Neuronal stem cell (in vitro differentiated cells): ENCODE results near the gene STIL.
A peak's percentile ranks its signal among the peaks of the same experiment; 100 is the strongest.

ENCODE experiments used
- DNase-seq: peaks from one replicate; pipeline ENCODE4 v3.0.0-alpha.2; 2013; ENCODE audit warnings: low spot score
- H2AFZ ChIP-seq: one replicate; pipeline ENCODE4 v1.6.1; 2013; ENCODE audit warnings: mild to moderate bottlenecking, low read length, inconsistent platforms
- H2AK5ac ChIP-seq: 2 replicates; pipeline ENCODE4 v1.6.1; 2013; ENCODE audit warnings: low read depth, mild to moderate bottlenecking, inconsistent platforms, low read length, moderate library complexity, mixed read lengths
- H2BK120ac ChIP-seq: 2 replicates; pipeline ENCODE4 v1.6.1; 2013; ENCODE audit warnings: low read depth, mild to moderate bottlenecking, inconsistent platforms, low read length, moderate library complexity, mixed read lengths
- H2BK12ac ChIP-seq: one replicate; pipeline ENCODE4 v1.6.1; 2013; ENCODE audit warnings: low read length, inconsistent platforms
- H2BK15ac ChIP-seq: 2 replicates; pipeline ENCODE4 v1.6.1; 2013; ENCODE audit warnings: mild to moderate bottlenecking, low read length, inconsistent platforms, mixed read lengths
- H2BK5ac ChIP-seq: one replicate; pipeline ENCODE4 v1.6.1; 2013; ENCODE audit warnings: inconsistent platforms, mild to moderate bottlenecking, low read length, moderate library complexity
- H3K14ac ChIP-seq: one replicate; pipeline ENCODE4 v1.6.1; 2013; ENCODE audit warnings: low read length, inconsistent platforms
- H3K18ac ChIP-seq: 2 replicates; pipeline ENCODE4 v1.6.1; 2013; ENCODE audit warnings: low read length, inconsistent platforms
- H3K23ac ChIP-seq: 2 replicates; pipeline ENCODE4 v1.6.1; 2013; ENCODE audit warnings: low read depth, mild to moderate bottlenecking, mixed read lengths, low read length, inconsistent platforms; ENCODE audit not compliant: poor library complexity
- H3K27ac ChIP-seq: replicated peaks from 3 replicates; pipeline ENCODE4 v1.5.1; 2013; ENCODE audit warnings: low read length, inconsistent platforms
- H3K27me3 ChIP-seq, 3 experiments: 2 replicates each; pipeline ENCODE4 v1.6.1; 2013; ENCODE audit warnings: low read length in 3 of 3, mild to moderate bottlenecking in 2 of 3, inconsistent platforms in 1 of 3, low read depth in 1 of 3, mixed read lengths in 1 of 3, moderate library complexity in 1 of 3; ENCODE audit not compliant: control insufficient read depth in 3 of 3, insufficient read depth in 3 of 3
- H3K36me3 ChIP-seq, 2 donors: replicated peaks in 1 of 2; 2 replicates each; pipeline ENCODE4 v1.6.1; 2013; ENCODE audit warnings: low read length in 2 of 2; ENCODE audit not compliant: control insufficient read depth in 2 of 2, insufficient read depth in 2 of 2
- H3K4ac ChIP-seq: 2 replicates; pipeline ENCODE4 v1.6.1; 2013; ENCODE audit warnings: inconsistent platforms, mild to moderate bottlenecking, low read length, moderate library complexity
- H3K4me1 ChIP-seq, 2 donors: 1 replicate in 1 of 2; 2 replicates in 1 of 2; pipeline ENCODE4 v1.6.1; 2013; ENCODE audit warnings: low read length in 2 of 2, low read depth in 1 of 2; ENCODE audit not compliant: control insufficient read depth in 2 of 2, insufficient read depth in 1 of 2
- H3K4me2 ChIP-seq: one replicate; pipeline ENCODE4 v1.6.1; 2013; ENCODE audit warnings: mild to moderate bottlenecking, low read length, inconsistent platforms; ENCODE audit not compliant: insufficient read depth, poor library complexity, severe bottlenecking
- H3K4me3 ChIP-seq, 2 donors: 2 replicates each; pipeline ENCODE4 v1.5.1; 2013; ENCODE audit warnings: low read length in 2 of 2, mild to moderate bottlenecking in 2 of 2, inconsistent platforms in 1 of 2, moderate library complexity in 1 of 2
- H3K79me1 ChIP-seq: one replicate; pipeline ENCODE4 v1.6.1; 2013; ENCODE audit warnings: low read depth, mild to moderate bottlenecking, inconsistent platforms, low read length, moderate library complexity
- H3K9ac ChIP-seq: one replicate; pipeline ENCODE4 v1.6.1; 2013; ENCODE audit warnings: mild to moderate bottlenecking, low read depth, low read length, inconsistent platforms; ENCODE audit not compliant: poor library complexity
- H3K9me3 ChIP-seq, 2 donors: replicated peaks in 1 of 2; 2 replicates each; pipeline versions ENCODE3 to v1.6.1; 2013; ENCODE audit warnings: low read length in 2 of 2, mild to moderate bottlenecking in 2 of 2, inconsistent platforms in 1 of 2, low read depth in 1 of 2, mixed read lengths in 1 of 2, moderate library complexity in 1 of 2; ENCODE audit not compliant: control insufficient read depth in 2 of 2, insufficient read depth in 1 of 2
- H4K8ac ChIP-seq: one replicate; pipeline ENCODE4 v1.6.1; 2013; ENCODE audit warnings: low read depth, mild to moderate bottlenecking, inconsistent platforms, low read length, moderate library complexity
- H4K91ac ChIP-seq: one replicate; pipeline ENCODE4 v1.6.1; 2013; ENCODE audit warnings: low read length, low read depth, mild to moderate bottlenecking, inconsistent platforms; ENCODE audit not compliant: poor library complexity
- WGBS, 2 donors: extraction: QIAGEN DNeasy Blood & Tissue Kit; methylation state at CpG; one replicate each; pipeline ENCODE4 v1.1.7; 2013; ENCODE audit warnings: missing lambda C conversion rate in 2 of 2, mixed read lengths in 1 of 2; ENCODE audit not compliant: insufficient read length in 2 of 2, insufficient replicate concordance in 1 of 2; ENCODE audit errors: extremely low coverage in 2 of 2; 5-methylcytosine and 5-hydroxymethylcytosine counted together

The STIL gene

DNA sequence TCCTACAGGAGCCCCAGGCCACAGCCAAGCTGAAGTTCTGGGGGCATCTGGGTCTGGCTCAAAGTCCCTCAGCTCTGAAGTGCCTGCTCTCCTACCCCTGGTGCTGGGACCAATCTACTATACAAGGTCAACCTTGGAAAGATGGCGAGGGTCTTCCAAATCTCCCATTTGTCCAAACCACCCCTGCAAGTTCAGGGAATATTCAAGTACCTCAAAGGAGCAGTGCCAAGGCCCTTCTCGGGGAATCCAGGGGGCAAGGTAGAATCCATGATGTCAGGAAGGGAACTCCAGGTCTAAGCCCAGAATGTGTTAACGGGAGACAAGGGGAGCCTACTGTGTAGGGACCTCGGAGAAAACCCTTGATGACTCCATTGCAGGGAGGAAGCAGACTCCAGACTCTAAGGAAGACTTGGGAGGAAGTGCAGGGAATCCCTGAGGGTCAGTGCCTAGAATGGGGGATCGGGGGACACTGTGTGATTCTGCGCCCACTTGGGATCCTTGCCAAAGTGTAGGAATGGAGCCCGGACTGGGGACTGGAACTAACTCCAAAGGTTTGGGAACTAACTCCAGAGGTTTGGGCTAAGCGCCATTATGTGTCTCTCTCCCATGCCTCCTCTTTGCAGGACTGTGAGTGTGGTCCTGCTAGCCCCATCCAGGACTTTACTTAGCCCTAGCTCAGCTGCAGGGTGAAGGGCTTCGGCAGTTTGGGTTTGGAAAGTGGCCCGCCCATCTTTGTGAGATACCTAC lies 90.6 kb downstream of the STIL start:
- H3K4me1 ChIP-seq: peaks cover 2 to 4% of the 10 kb centered on the region in 2 donors
- DNase-seq: no peak
- no peak overlapping the region for H2BK12ac ChIP-seq
- H2BK15ac ChIP-seq: no peak overlapping the region
- H3K36me3 ChIP-seq: no peaks in the 10 kb centered on the region
- H3K4me3 ChIP-seq: no peak overlapping the region
- H2BK120ac ChIP-seq: no peak overlapping the region
- H2BK5ac ChIP-seq: no peak overlapping the region
- H3K27ac ChIP-seq: no peak overlapping the region
- peaks cover 1 to 2% of the 10 kb centered on the region in 2 donors for H3K9me3 ChIP-seq
- H3K27me3 ChIP-seq: peaks cover 45 to 94% (median 70%) of the 10 kb centered on the region in 3 experiments
- H3K4ac ChIP-seq: no peak overlapping the region
- no peak overlapping the region for H3K23ac ChIP-seq
- no peak overlapping the region for H3K9ac ChIP-seq
- H3K4me2 ChIP-seq: no peak overlapping the region
- H2AK5ac ChIP-seq: no peak overlapping the region
- no peak overlapping the region for H4K91ac ChIP-seq
- H3K14ac ChIP-seq: no peak overlapping the region
- peak overlapping the region; percentile 9 for H3K18ac ChIP-seq
- WGBS, 2 donors: no CpG with 5 or more reads among the region's 10 CpGs
- no peaks in the 10 kb centered on the region for H3K79me1 ChIP-seq
- no peak overlapping the region for H2AFZ ChIP-seq
- H4K8ac ChIP-seq: no peak overlapping the region

DNA sequence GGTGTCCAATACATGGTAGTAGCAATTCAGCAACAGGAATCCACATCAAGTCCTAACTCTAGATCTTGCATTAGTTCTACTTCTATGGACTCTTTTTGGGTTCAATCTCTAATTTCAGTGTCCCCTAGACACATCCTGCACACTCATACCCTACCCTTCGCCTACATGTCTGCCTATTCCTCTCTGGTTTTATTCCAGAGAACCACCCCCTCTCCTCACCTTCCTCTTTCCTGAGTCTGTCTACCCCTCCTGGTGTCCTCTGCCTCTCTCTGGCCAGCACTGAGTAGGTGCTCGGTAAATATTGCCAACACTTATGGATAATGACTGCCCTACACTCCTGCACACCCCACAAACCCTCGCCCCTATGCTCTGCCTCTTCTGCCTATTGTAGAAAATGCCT lies 91.5 kb downstream of the STIL start:
- Histone ChIP-seq H3K14ac (no peak overlapping the region), H4K8ac (no peak overlapping the region), H3K4me3 (no peak overlapping the region), H2BK15ac (no peak overlapping the region), H2AFZ (no peak overlapping the region), H3K23ac (no peak overlapping the region), H3K9ac (no peak overlapping the region), H3K36me3 (no peaks in the 10 kb centered on the region), H3K4me1 (peaks cover 2 to 4% of the 10 kb centered on the region in 2 donors), H3K4me2 (no peak overlapping the region), H2BK5ac (no peak overlapping the region), H3K27ac (no peak overlapping the region), H2BK12ac (no peak overlapping the region), H4K91ac (no peak overlapping the region), H3K18ac (no peak overlapping the region), H3K27me3 (peaks cover 39 to 94% (median 61%) of the 10 kb centered on the region in 3 experiments), H3K9me3 (peaks cover 1 to 2% of the 10 kb centered on the region in 2 donors), H2BK120ac (no peak overlapping the region), H3K79me1 (no peaks in the 10 kb centered on the region), H2AK5ac (no peak overlapping the region), H3K4ac (no peak overlapping the region)
- no peak for DNase-seq
- WGBS, 2 donors: no CpG with 5 or more reads among the region's 3 CpGs

DNA sequence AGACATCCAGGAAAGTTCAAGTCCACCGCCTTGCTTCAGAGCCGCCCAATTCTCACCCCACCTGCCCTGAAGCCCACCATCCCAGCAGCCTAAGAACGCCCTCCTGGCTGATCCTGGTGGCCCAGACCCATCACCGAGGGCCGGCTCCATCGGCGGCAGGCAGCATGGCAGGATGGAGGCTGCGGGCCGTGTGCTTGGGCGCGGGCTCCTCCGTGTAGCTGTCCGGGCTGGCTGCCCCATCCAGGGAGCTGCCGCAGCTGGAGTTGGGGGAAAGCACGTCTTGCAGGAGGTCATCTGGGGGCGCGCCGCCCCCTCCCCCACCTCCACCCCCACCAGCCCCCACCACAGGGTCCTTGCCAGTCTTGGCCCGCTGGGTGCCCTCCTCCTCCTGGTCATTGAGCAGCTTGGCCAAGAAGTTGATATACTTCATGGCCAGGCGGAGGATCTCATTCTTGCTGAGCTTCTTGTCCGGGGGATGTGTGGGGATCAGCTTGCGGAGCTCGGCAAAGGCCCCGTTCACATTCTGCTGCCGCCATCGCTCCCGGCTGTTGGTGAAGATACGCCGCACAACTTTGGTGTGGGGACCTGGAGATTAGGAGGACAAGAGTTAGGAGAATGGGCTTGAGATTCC lies 94.2 kb downstream of the STIL start:
- no peak overlapping the region for H3K9ac ChIP-seq
- no peak overlapping the region for H2AFZ ChIP-seq
- no peak overlapping the region for H3K4me3 ChIP-seq
- H3K9me3 ChIP-seq: no peaks in the 10 kb centered on the region
- H2BK5ac ChIP-seq: no peak overlapping the region
- no peak overlapping the region for H4K91ac ChIP-seq
- WGBS, 2 donors: no CpG with 5 or more reads among the region's 29 CpGs
- no peaks in the 10 kb centered on the region for H3K36me3 ChIP-seq
- H3K4me2 ChIP-seq: no peak overlapping the region
- no peak overlapping the region for H3K23ac ChIP-seq
- H3K4ac ChIP-seq: no peak overlapping the region
- no peak for DNase-seq
- no peak overlapping the region for H2AK5ac ChIP-seq
- no peak overlapping the region for H3K27ac ChIP-seq
- H2BK15ac ChIP-seq: no peak overlapping the region
- no peak overlapping the region for H4K8ac ChIP-seq
- H3K18ac ChIP-seq: no peak overlapping the region
- H3K27me3 ChIP-seq: peaks cover 19 to 93% (median 34%) of the 10 kb centered on the region in 3 experiments
- no peaks in the 10 kb centered on the region for H3K79me1 ChIP-seq
- H2BK120ac ChIP-seq: no peak overlapping the region
- H3K14ac ChIP-seq: no peak overlapping the region
- H2BK12ac ChIP-seq: no peak overlapping the region
- H3K4me1 ChIP-seq: peaks cover 0 to 1% of the 10 kb centered on the region in 2 donors

DNA sequence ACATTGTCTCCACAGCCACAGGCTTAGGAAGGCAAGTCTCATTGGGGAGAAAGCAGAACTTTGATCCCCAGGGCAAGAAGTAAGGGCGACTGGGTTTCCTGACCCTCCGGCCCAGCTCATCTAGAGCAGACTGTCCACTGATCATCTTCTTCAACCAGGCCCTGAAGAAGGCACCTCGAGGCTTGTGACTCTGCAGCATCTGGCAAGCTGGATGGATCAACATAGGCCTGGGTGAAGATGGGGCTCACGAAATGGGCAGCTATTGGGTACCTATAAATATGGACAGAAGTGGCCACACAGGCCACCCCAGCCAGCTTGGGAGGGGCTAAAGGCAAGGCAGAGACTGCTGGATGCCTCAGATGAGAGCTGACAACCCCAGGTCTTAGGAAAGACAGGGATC lies 94.9 kb downstream of the STIL start:
- Histone ChIP-seq H3K36me3 (no peaks in the 10 kb centered on the region), H3K4me1 (peaks cover 0 to 1% of the 10 kb centered on the region in 2 donors), H3K27ac (no peak overlapping the region), H2AFZ (no peak overlapping the region), H2BK120ac (no peak overlapping the region), H3K79me1 (no peaks in the 10 kb centered on the region), H3K9ac (no peak overlapping the region), H3K4me2 (no peak overlapping the region), H3K27me3 (peaks cover 12 to 93% (median 27%) of the 10 kb centered on the region in 3 experiments), H2BK12ac (no peak overlapping the region), H3K23ac (no peak overlapping the region), H4K91ac (no peak overlapping the region), H2BK15ac (no peak overlapping the region), H3K18ac (no peak overlapping the region), H3K9me3 (no peaks in the 10 kb centered on the region), H3K4me3 (no peak overlapping the region), H3K14ac (no peak overlapping the region), H2AK5ac (no peak overlapping the region), H3K4ac (no peak overlapping the region), H4K8ac (no peak overlapping the region), H2BK5ac (no peak overlapping the region)
- WGBS, 2 donors: no CpG with 5 or more reads among the region's 4 CpGs
- DNase-seq: no peak
